Left renal cortex interstitium (tissue), 4 donors: ENCODE measurements around the gene TNFRSF25. TPM values are rescaled to one million over a fixed set of nuclear protein-coding genes. Genes with fewer than 3 reads are reported as not detected.

Source experiments
- DNase-seq, 4 donors: peaks; one replicate each; pipeline ENCODE4 v3.0.0-alpha.2; 2013; ENCODE audit warnings: low read depth in 4 of 4, low spot score in 2 of 4, missing footprints in 1 of 4
- polyA plus RNA-seq, 4 donors: library from polyadenylated mRNA; unstranded; fragments of 120-200 nt; gene quantifications; one replicate each; pipeline ENCODE4 v1.2.1, GENCODE V29; 2013; ENCODE audit not compliant: insufficient read length in 4 of 4

TNFRSF25 gene, protein sequence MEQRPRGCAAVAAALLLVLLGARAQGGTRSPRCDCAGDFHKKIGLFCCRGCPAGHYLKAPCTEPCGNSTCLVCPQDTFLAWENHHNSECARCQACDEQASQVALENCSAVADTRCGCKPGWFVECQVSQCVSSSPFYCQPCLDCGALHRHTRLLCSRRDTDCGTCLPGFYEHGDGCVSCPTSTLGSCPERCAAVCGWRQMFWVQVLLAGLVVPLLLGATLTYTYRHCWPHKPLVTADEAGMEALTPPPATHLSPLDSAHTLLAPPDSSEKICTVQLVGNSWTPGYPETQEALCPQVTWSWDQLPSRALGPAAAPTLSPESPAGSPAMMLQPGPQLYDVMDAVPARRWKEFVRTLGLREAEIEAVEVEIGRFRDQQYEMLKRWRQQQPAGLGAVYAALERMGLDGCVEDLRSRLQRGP
- 10 to 100 TPM in 2 of 4 donors, 1 to 10 TPM in 2; 7.0 to 25.9 (median 17.6) TPM for polyA plus RNA-seq

DNA sequence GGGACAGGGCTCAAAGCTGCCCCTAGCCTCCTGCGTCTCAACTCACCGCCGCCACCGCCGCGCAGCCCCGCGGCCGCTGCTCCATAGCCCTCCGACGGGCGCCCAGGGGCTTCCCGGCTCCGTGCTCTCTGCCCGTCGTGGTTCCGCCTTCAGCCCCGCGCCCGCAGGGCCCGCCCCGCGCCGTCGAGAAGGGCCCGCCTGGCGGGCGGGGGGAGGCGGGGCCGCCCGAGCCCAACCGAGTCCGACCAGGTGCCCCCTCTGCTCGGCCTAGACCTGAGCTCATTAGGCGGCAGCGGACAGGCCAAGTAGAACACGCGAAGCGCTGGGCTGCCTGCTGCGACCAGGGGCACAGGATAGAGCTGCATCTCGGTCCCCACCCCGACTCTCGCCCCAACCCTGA, at the start of gene TNFRSF25:
Gene TNFRSF25, minus strand, starts transcription at position 151 of the 400 bp plus-strand sequence. Its CDS starts 66 bp downstream, at position 85.
- no peak for DNase-seq

DNA sequence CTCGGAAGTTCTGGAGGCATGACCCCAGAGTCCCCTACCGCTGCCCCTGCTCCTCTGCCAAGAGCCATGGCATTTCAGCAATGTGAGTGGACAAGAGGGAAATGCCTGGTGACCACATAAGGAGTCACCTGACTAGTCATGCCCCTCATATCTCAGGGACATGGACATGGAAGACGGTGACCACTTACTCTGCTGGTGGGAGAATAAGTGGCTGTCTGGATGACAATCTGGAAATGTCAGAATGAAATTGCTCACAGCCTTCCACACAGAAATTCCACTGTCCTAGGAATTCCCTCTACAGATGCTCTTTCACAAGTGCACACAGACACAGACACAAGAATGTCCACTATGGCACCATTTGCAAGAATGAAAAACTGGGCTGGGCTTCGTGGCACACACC, 49.8 kb upstream of the TNFRSF25 start:
- DNase-seq = no peak

DNA sequence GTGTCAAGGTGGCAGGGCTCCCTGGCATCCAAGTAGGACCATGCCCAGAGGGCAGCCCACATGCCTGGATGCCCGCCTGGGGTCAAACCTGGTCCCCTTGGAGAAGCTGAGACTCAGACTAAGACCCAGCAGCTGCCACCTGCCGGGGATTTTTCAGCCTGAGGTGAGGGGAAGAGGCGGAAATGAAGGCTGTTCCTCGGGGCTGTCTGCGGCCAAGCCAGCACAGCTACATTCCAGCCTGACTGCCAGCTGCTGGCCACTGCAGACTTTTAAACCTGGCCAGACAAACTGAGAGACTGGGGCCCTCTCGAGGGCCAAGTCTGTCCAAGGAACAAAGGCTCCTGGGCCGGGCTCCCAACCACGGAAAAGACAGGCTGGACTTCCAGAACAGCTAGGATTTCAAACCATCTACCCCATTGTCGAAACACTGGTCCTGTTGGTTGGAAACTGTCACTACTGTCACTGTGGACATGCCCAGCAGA, 47.4 kb upstream of the TNFRSF25 start:
- no peak for DNase-seq

DNA sequence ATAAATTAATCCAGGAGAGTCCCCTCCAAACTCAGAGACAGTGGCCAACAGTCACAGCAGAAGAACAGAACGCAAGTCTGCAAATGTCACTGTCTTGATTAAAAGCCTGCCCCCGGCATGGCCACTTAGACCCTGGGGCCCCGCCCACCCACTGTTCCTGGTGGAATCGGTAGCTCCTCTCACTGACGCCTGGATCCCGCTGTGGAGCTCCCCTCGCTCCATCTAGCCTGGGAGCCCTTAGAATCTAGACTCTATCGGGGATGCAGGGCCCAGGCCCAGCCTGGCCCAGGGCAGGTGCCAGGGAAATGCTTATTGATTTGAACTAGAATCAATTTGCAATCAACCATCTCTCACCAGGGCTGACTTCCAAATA, 46.9 kb upstream of the TNFRSF25 start:
- DNase-seq = no peak

DNA sequence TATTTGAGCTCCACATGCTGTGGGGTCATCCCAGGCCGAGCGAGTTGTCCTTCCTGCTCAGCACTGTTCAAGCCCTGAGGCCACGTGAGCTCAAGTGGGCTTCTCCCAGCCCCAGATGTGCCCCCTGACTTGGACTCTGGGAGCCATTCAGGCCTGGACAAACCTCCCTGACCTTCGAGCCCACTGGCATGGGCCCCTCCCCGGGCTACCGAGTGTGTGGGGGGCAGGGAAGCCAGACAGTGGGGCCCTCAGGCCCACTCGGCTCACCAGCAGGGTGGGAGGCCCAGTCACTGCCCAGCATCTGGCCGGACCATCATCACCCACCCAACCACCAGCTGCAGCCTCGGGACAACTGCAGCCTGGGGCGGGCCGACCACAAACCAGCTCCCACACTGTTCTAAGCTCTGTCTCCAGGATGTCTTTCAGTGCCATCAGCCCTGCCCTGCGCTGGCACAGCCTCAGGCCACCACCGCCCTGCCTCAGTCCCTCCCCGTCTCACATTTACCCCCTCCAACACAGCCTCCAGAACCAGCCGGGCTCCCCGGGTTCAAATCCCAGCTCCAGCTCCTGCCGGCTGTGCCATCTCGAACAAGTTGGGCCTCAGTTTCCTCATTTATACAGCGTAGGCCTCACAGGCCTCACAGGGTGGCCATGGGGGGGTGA, 46.4 kb upstream of the TNFRSF25 start:
- no peak for DNase-seq

DNA sequence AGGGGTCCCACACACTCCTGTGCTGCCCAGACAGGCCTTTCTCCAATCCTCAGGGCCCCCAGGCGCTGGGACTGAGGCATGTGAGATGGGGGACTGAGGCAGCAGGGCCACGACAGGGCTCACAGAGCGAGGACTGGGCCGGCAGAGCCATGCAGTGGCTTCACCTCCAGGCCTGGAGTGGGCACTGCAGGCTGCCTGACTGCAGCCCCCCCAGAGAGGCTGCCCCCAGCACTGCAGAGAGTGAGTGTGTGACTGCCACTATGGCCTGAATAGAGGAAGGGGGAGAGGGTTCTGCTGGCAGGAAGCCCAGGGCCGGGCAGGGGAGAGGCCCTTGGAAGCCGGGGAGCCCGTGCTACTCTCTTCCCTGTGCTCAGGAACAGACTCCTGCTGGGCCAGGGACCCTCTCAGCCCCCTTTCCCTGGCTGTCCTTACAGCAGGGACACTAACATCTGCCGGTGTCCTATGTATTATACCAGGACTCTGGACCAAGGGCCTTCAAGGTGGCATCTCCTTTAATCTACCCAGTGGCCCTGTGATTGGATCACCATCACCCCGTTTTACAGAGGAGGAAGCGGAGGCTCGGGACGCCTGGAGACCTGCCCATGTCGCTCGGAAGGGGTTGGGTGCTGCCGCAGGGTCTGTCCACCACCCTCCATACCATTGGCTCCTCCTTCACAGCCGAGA, 45.7 kb upstream of the TNFRSF25 start:
- no peak for DNase-seq

DNA sequence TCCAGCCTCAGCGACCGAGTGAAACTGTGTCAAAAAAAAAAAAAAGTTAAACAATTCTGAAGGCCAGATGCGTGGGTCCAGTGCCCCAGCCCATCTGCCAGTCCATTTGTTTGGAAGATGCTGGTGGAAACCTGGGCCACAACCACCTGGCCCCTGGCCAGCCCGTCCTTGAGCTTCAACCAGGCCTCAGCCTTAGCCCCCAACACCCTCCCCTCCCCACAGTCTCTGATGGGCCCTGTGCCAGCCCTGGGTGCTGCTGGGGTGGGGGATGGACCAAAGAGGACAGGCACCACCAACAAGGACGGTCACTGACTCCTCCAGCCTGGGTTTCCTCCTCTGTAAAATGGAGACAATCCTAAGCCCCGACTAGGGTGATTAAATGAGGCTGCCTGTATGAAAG, 45.1 kb upstream of the TNFRSF25 start:
- DNase-seq = no peak

DNA sequence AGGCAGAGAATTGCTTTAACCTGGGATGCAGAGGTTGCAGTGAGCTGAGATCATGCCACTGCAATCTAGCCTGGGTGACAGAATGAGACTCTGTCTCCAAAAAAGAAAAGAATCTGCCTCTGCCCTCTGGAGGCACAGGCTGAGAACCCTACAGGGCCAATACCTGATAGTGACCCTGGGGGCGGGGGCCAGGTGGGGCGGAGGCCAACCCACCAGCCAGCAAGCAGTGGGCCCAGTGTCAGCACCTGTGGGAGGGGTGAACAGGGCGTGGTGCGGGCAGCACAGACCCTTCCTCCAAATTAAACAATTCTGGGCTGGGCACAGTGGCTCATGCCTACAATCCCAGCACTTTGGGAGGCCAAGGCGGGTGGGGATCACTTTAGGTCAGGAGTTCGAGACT, 44.5 kb upstream of the TNFRSF25 start:
- DNase-seq = no peak

DNA sequence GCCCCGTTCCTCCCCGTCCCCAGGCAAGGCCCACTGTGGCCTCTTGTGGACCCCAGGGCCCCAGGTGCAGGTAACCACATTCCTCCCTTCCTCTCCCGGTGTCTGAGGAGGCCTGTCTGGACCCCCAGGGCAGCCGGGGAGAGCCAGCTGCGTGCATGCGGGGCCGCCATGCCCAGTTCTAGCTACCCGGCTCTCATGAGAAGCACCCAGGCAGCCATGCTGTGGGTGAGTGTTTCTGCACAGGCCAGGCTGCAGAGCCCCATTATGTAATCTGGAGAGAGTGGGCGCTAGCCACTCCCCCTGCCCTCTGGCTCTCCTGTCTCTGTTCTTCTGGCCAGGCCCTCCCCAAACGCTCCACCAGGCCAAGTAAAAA, 43.9 kb upstream of the TNFRSF25 start:
- no peak for DNase-seq

DNA sequence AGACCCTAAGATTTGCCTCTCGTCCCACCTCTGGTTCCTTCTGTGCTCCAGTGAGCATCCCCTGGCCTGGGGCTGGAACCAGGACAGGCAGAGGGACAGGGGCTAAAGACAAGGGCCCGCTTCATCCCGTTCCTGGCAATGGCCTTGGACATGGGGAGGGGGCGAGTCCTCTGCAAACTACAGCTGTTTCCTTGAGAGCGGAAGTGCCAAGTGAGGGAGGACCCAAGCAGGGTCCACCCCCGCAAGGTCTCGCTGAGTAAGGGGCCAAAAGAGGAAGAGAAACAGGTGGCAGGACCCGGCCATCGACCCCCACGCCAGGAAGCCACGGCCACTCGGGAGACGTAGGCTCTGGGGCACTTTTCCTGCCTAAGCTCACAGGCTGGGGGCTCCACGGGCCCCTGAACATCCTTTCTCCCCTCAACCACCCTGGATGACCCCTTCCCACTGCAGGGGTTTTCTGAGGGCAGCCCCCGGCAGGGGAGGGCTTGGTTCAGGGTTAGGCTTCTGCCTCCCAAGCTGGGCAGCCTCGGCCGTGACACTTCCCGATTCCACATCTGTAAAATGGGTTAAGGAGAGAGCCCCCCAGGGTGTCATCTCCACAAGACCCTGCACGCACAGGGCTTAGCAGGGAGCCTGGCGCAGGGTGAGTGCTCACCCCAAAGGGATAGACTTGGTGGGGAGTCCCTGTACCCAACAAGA, 43.4 kb upstream of the TNFRSF25 start:
- no peak for DNase-seq

DNA sequence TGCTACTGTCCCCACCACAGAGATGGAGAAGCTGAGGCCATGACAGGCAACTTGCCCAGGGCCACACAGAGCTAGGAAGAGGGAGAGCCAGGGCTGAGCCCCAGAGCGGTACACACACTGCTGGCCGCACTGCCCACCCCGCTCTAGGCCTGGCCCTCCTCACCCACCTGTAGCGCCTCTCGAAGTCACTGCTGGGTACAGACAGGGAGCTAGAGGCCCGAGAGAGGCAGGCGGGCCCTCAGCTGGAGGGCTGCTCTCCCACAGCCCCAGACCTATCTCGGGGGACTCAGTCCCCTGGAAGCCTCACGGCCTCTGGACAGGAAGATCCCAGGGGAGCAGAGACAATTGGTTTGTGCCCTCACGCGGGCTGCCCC, 42.8 kb upstream of the TNFRSF25 start:
- DNase-seq = no peak

DNA sequence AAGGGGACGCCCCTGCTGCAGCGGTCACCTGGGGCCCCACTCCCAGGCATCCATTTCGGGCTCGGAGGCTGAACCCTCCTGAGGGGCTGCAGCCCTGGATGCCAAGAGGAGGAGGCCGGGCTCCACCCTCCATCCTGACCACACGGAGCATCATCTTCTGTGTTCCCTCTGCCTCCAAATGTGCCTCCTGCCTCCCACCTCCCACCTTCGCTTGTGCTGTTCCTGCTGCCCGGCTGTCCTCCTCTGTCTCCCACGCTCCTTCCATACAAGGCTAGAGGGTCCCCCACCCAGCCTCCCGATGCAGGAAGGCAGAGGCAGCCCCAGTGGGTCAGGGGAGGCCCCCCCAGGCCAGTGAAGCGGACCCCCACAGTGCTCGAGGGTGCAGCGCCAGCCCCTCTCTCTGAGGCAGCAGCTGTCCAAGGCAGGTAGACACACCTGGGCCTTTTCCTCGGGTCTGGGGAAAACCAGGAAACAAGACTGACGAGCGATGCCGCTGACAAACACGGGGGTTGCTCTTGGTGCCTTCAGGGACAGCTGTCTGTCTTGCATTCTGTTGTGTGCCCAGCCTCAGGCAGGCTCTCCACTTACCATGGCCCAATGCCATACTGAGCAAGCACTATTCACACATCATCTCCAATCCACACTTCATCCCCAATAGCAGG, 42.3 kb upstream of the TNFRSF25 start:
- no peak for DNase-seq

DNA sequence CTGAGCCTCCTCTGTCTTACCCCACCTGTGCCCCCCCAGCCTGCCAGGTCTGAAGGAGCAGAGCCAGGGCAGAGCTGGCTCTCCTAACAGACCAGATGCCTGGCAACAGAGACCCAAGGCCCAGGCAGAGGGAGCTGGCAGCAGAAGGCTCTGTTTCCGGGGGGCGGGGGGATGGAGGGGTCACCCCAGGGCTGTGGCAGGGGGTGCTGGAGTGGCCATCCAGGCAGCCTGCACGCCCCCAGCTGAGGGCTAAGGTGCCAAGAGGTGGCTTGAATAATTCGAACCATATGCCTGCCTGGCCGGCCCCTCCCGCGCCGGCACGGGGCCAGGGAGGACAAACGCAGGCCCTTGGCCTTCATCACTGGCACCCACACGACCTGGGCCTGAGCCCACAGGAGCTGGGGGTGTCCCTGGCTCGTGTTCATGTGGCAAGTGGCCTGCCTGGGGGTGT, 41.5 kb upstream of the TNFRSF25 start:
- DNase-seq = no peak

DNA sequence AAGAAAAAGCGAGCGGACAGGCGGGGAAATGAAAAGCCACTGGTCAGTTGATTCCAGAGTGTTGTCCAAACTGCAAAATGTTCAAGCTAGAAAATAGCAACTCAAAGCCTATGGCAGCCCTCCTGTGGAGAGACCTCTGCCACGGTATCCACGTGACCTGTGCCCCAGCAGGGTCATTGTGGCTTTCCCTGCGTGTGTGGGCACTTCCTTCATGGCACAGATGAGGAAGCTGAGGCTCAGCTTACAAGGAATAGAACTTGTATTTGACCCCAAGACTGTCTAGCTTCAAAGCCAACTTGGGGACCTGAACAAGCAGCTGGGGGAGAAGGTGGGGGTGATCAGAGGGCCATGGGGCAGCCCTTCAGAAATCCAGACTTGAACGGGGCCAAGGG, 41.1 kb upstream of the TNFRSF25 start:
- DNase-seq = no peak

DNA sequence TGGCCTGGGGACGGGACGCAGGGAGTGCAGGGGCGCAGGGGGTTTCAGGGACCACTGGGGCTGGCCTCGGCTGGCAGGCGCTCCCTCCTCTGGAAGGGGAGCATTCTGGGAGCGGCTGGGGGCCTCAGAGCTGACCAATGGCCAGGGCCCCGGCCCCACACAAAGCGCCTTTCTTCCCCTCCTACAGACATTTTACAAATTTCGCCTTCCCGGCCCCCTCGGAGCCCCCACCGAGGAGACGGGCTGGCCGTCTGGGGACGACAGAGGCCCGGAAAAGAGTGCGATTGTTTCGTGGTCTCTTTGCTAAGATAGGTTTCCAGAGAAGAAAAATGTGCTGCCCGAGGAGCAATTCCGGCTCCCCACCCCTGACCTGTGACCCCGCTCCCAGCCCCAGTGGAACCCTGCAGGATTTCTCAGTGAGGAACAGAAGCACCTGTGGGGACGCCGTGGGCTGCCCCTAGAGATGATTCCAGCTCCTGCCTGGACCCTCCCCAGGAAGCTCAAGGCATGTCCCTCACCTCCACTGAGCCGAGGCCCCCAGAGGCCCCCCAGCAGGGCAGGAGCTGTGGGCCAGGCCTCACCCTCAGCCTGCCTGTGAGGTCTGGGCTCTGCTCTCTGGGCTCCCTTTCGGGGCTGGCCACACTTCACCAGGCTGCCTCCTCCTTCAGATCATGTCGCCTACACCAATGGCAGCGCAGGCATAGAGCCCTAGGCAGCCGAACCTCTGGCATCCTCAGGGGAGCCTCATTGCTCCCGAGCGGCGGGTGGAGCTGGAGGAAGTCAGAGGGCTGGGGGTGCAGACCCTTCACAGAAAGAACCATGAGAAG, 40.5 kb upstream of the TNFRSF25 start:
- no peak for DNase-seq

DNA sequence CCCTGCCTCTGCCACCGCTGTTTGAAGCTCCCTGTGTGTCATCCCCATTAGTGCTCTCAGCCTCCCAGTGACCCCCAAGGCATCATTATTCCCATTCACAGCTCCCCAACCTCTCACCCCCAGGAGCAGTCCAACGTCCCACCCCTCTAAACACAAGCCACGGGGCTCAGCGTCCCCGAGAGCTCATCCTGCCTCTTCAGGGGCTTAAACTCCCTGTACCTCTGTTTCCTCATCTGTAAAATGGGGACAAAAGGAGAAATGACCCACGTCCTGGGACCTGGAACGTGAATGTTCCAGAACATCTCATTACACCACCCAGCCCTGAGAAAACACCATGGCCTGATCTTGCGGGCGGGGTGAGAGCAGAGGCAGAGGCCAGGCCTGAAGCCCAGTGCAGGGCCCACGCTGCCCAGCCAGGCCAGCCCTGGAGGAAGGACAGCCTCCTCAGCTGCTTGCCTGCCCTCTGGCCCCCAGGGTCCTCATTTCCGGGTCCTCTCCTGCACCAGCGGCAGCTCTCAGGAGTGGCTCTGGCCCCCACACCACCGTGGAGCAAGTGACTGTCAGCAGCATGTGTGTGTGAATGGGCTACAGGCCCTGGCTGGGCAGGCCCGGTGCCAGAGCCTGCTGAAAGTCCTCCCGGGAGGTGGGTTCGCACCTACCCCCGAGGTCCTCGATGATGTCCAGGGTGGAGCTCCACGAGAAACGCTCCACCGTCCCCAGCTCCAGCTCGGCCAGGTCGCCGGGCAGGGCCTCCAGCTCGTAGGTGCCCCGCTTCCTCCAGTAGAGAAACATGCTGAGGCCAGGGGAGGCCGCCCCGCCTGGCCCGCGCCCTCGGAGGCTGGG, 39.6 kb upstream of the TNFRSF25 start:
- DNase-seq = no peak

DNA sequence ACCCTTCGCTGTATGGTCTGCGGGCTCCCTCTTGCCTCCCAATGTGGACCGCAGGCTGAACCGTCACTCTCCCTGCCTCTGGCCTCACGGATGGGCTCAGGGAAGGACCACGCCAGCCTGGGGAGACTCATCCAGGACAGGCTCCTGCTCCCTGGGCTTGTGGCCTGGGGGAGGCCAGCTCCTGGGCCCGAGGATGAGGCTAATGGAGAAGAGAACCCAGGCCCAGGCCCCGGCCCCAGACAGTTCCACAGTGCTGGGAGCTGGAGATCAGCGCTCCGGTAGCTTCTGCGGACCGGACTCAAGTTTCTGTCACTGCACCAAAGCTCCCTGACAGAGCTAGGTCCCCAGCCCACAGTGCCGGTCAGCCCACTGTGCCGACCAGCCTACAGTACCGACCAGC, 38.9 kb upstream of the TNFRSF25 start:
- DNase-seq = no peak

DNA sequence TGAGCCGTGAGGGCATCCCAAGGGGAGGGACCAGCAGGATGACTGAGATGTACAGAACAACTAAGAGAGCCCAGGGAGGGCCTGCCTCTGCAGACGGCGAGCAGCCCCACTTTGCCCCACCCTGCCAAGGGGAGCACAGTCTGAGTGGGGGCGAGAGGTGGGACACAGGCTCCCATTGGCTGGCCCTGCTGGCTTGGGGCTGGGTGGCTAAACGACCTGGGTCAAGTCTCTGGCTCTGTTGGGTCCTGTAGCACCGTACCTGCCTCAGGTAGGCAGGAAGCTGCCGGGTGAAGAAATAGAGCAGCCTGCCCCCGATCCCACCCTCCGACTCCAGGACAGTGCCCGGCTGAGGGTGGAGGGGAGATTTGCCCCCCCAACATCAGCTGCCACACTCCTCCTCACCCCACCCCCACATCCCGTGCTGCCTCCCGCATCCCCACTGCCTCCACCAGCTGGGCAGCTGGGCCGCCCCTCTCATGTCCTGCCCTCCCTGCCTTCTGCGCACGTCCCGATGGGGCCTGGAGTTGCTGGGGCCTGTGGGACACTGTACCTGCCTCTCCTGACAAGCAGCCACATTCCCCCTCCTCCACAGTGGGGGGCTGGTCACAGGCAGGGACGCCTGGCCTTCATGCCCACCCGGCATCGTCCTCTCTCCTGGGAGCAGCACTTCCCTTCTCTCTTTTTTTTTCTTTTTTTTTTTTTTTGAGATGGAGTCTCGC, 38.1 kb upstream of the TNFRSF25 start:
- no peak for DNase-seq
